H1 (cell line): ENCODE measurements around the gene ZNFX1. TPM values are rescaled to one million over a fixed set of nuclear protein-coding genes. Genes with fewer than 3 reads are reported as not detected.
A peak's percentile ranks its signal among the peaks of the same experiment; 100 is the strongest.
"Not testable (repeated sequence)": the region's sequence is repeated elsewhere in the genome, so short reads cannot be mapped to it uniquely, and the experiment has no call there.

Experiments used
- CTCF ChIA-PET: fragments of 300-600 bp; sonication (Branson Sonifier 250); formaldehyde crosslinking; loops from one replicate; lab custom pipeline; 2021; ENCODE audit not compliant: partially characterized antibody; lab: Charles Lee
- POLR2A ChIA-PET: fragments of 300-600 bp; sonication (Branson Sonifier 250); formaldehyde crosslinking; loops from one replicate; lab custom pipeline; 2021; ENCODE audit warnings: inconsistent platforms; ENCODE audit not compliant: partially characterized antibody; lab: Charles Lee
- DNase-seq, 2 experiments: peaks; one replicate each; pipeline versions ENCODE4 v3.0.0 to v3.0.0-alpha.2; 2010 to 2022; ENCODE audit warnings: low spot score in 2 of 2, low read depth in 1 of 2, mixed read lengths in 1 of 2
- FAIRE-seq: peaks from 2 replicates; lab custom pipeline; 2011; peaks lifted over from hg19 to GRCh38; lab: Jason Lieb, UNC
- H2AFZ ChIP-seq: 2 replicates; pipeline ENCODE4 v1.8.1; 2012; ENCODE audit warnings: low read length, inconsistent platforms
- H2AK5ac ChIP-seq: 2 replicates; pipeline ENCODE4 v1.6.1; 2013; ENCODE audit warnings: low read depth, low read length
- H2BK120ac ChIP-seq: replicated peaks from 2 replicates; pipeline ENCODE3; 2013; ENCODE audit warnings: low read depth, low read length, inconsistent platforms
- H2BK12ac ChIP-seq: 2 replicates; pipeline ENCODE4 v1.6.1; 2013; ENCODE audit warnings: low read depth, low read length
- H2BK15ac ChIP-seq: 2 replicates; pipeline ENCODE4 v1.6.1; 2013; ENCODE audit warnings: low read length
- H2BK20ac ChIP-seq: 2 replicates; pipeline ENCODE4 v1.6.1; 2013; ENCODE audit warnings: low read length
- H2BK5ac ChIP-seq: 2 replicates; pipeline ENCODE4 v1.6.1; 2013; ENCODE audit warnings: low read depth, low read length
- H3K14ac ChIP-seq: 2 replicates; pipeline ENCODE4 v1.6.1; 2013; ENCODE audit warnings: inconsistent platforms; ENCODE audit not compliant: insufficient read length
- H3K18ac ChIP-seq: 2 replicates; pipeline ENCODE4 v1.6.1; 2013; ENCODE audit warnings: low read length; ENCODE audit errors: extremely low read depth
- H3K23ac ChIP-seq: 2 replicates; pipeline ENCODE4 v1.6.1; 2013; ENCODE audit warnings: inconsistent platforms; ENCODE audit not compliant: insufficient read length
- H3K23me2 ChIP-seq: 2 replicates; pipeline ENCODE4 v1.6.1; 2013; ENCODE audit warnings: low read depth, low read length
- H3K27ac ChIP-seq: 2 replicates; pipeline ENCODE4 v1.6.1; 2011; ENCODE audit warnings: low read depth, low read length, inconsistent platforms
- H3K27me3 ChIP-seq, 4 experiments: replicated peaks in 1 of 4; 1 replicate in 1 of 4; 2 replicates in 3 of 4; pipeline versions ENCODE4 v1.6.1 to v1.8.1; 2011 to 2013; ENCODE audit warnings: low read length in 3 of 4, mild to moderate bottlenecking in 3 of 4, inconsistent platforms in 2 of 4, mixed read lengths in 2 of 4, moderate library complexity in 1 of 4; ENCODE audit not compliant: control insufficient read depth in 3 of 4, insufficient read depth in 3 of 4; ENCODE audit errors: extremely low read depth in 1 of 4
- H3K36me3 ChIP-seq, 4 experiments: 2 replicates each; pipeline versions ENCODE4 v1.6.1 to v1.8.1; 2011 to 2013; ENCODE audit warnings: mild to moderate bottlenecking in 4 of 4, low read length in 3 of 4, moderate library complexity in 2 of 4, control low read depth in 1 of 4, inconsistent platforms in 1 of 4; ENCODE audit not compliant: insufficient read depth in 4 of 4, control insufficient read depth in 2 of 4
- H3K4ac ChIP-seq: replicated peaks from 2 replicates; pipeline ENCODE3; 2013; ENCODE audit warnings: low read length, low read depth, mixed read lengths, inconsistent platforms; ENCODE audit not compliant: insufficient read length
- H3K4me1 ChIP-seq, 4 experiments: replicated peaks in 1 of 4; 1 replicate in 1 of 4; 2 replicates in 3 of 4; pipeline versions ENCODE4 v1.6.1 to v1.8.1; 2011 to 2013; ENCODE audit warnings: low read length in 3 of 4, inconsistent platforms in 2 of 4, mixed read lengths in 1 of 4; ENCODE audit not compliant: insufficient read depth in 4 of 4, control insufficient read depth in 3 of 4
- H3K4me2 ChIP-seq, 2 experiments: 2 replicates each; pipeline versions ENCODE4 v1.6.1 to v1.8.1; 2011 to 2013; ENCODE audit warnings: low read depth in 2 of 2, low read length in 2 of 2, control low read depth in 1 of 2, inconsistent platforms in 1 of 2, mild to moderate bottlenecking in 1 of 2; ENCODE audit not compliant: insufficient read depth in 1 of 2
- H3K4me3 ChIP-seq, 4 experiments: fragments of 200-600, 300-600 bp in 1 of 4; sonication (generic), shearing (Covaris generic), sonication (Bioruptor Twin) in 1 of 4; 2 replicates each; pipeline versions ENCODE4 v1.5.1 to v1.8.1; 2011 to 2016; ENCODE audit warnings: low read length in 4 of 4, low read depth in 3 of 4, control low read depth in 2 of 4, inconsistent platforms in 2 of 4, mild to moderate bottlenecking in 2 of 4, mixed read lengths in 1 of 4, moderate library complexity in 1 of 4; ENCODE audit not compliant: insufficient read depth in 2 of 4; ENCODE audit errors: extremely low read depth in 1 of 4
- H3K56ac ChIP-seq: replicated peaks from 2 replicates; pipeline ENCODE3; 2013; ENCODE audit warnings: low read depth, mild to moderate bottlenecking, mixed read lengths, low read length, inconsistent platforms; ENCODE audit not compliant: insufficient read length
- H3K79me1 ChIP-seq: 2 replicates; pipeline ENCODE4 v1.6.1; 2013; ENCODE audit warnings: low read depth, low read length, control low read depth
- H3K79me2 ChIP-seq, 2 experiments: 2 replicates each; pipeline versions ENCODE4 v1.6.1 to v1.8.1; 2012 to 2013; ENCODE audit warnings: low read length in 2 of 2, mild to moderate bottlenecking in 2 of 2, inconsistent platforms in 1 of 2; ENCODE audit not compliant: insufficient read depth in 2 of 2, control insufficient read depth in 1 of 2
- H3K9ac ChIP-seq, 4 experiments: replicated peaks in 1 of 4; 1 replicate in 1 of 4; 2 replicates in 3 of 4; pipeline versions ENCODE4 v1.6.1 to v1.8.1; 2011 to 2013; ENCODE audit warnings: low read depth in 3 of 4, low read length in 3 of 4, control low read depth in 2 of 4, mild to moderate bottlenecking in 2 of 4, moderate library complexity in 2 of 4, inconsistent platforms in 1 of 4; ENCODE audit errors: extremely low read depth in 1 of 4
- H3K9me3 ChIP-seq, 2 experiments: 2 replicates each; pipeline versions ENCODE4 v1.6.1 to v1.8.1; 2012 to 2013; ENCODE audit warnings: mild to moderate bottlenecking in 2 of 2, moderate library complexity in 2 of 2, control low read depth in 1 of 2, inconsistent platforms in 1 of 2, low read depth in 1 of 2, low read length in 1 of 2, mixed read lengths in 1 of 2; ENCODE audit not compliant: insufficient read depth in 2 of 2
- H4K20me1 ChIP-seq, 2 experiments: replicated peaks in 1 of 2; 2 replicates each; pipeline versions ENCODE3 to v1.8.1; 2011 to 2013; ENCODE audit warnings: inconsistent platforms in 2 of 2, low read length in 2 of 2, mild to moderate bottlenecking in 1 of 2; ENCODE audit not compliant: insufficient read depth in 2 of 2, control insufficient read depth in 1 of 2
- H4K5ac ChIP-seq: 2 replicates; pipeline ENCODE4 v1.6.1; 2013; ENCODE audit warnings: low read length, low read depth, mixed read lengths, inconsistent platforms; ENCODE audit not compliant: insufficient read length
- H4K8ac ChIP-seq: 2 replicates; pipeline ENCODE4 v1.8.0; 2013; ENCODE audit warnings: mild to moderate bottlenecking, moderate library complexity, low read length, inconsistent platforms; ENCODE audit not compliant: insufficient read depth; ENCODE audit errors: extremely low read depth
- H4K91ac ChIP-seq: replicated peaks from 2 replicates; pipeline ENCODE3; 2013; ENCODE audit warnings: low read length, mixed read lengths, inconsistent platforms; ENCODE audit not compliant: insufficient read length
- ASH2L ChIP-seq: fragments of 200-600, 300-600 bp; sonication (generic); IDR thresholded peaks from one replicate; pipeline ENCODE4 v1.7.1; 2017; ENCODE audit warnings: low read length
- BRCA1 ChIP-seq: IDR thresholded peaks from 2 replicates; pipeline ENCODE4 v1.6.1; 2012; ENCODE audit warnings: low read depth, low read length, improper control_type of control experiment
- CBX8 ChIP-seq: fragments of 300-800, 300-1000 bp; sonication (generic); IDR thresholded peaks from 2 replicates; pipeline ENCODE4 v1.7.1; 2016; ENCODE audit warnings: low read depth, low read length, borderline replicate concordance
- CHD1 ChIP-seq: IDR thresholded peaks from 2 replicates; pipeline ENCODE4 v1.6.1; 2012; ENCODE audit warnings: low read depth, low read length, improper control_type of control experiment
- HDAC6 ChIP-seq: IDR thresholded peaks from one replicate; pipeline ENCODE4 v1.7.1; 2012; ENCODE audit warnings: low read depth, mild to moderate bottlenecking, inconsistent platforms, low read length, moderate library complexity
- SP4 ChIP-seq: IDR thresholded peaks from 2 replicates; pipeline ENCODE4 v1.6.1; 2012; ENCODE audit warnings: low read length, inconsistent platforms
- SUZ12 ChIP-seq: fragments of 200-600 bp; sonication (generic); IDR thresholded peaks from 2 replicates; pipeline ENCODE4 v1.6.1; 2012; ENCODE audit warnings: mild to moderate bottlenecking, inconsistent platforms, low read length, moderate library complexity, mixed read lengths
- YY1 ChIP-seq: IDR thresholded peaks from 2 replicates; pipeline ENCODE4 v1.6.1; 2011; ENCODE audit warnings: low read depth, mild to moderate bottlenecking, low read length
- WGBS, 2 experiments: shearing (Covaris generic) in 1 of 2; methylation state at CpG; one replicate each; pipeline versions ENCODE4 v1.1.6 to v1.1.7; 2013 to 2015; ENCODE audit warnings: low lambda C conversion rate in 2 of 2, mixed read lengths in 2 of 2, inconsistent platforms in 1 of 2, low coverage in 1 of 2, missing lambda C conversion rate in 1 of 2; ENCODE audit not compliant: insufficient replicate concordance in 2 of 2, insufficient coverage in 1 of 2, insufficient read length in 1 of 2; ENCODE audit errors: extremely low coverage in 1 of 2, missing lambda C conversion rate in 1 of 2; 5-methylcytosine and 5-hydroxymethylcytosine counted together
- polyA plus RNA-seq, 7 experiments: library from polyadenylated mRNA; depleted of rRNA in 3 of 7; stranded (reverse) in 5 of 7; unstranded in 2 of 7; fragments of >200 nt in 5 of 7; fragments of 200-250 nt in 2 of 7; gene quantifications; 1 replicate in 5 of 7; 2 replicates in 1 of 7; 4 replicates in 1 of 7; pipeline versions ENCODE4 v1.2.1 to v1.2.3, GENCODE V29; 2011 to 2013; ENCODE audit warnings: missing spikeins in 2 of 7, mixed read lengths in 2 of 7
- total RNA-seq: library from RNA; stranded (reverse); fragmentation: NEBNext Ultra II Directional; extraction: Animal tissue kit (Norgen Biotek cat#: 25700); gene quantifications from 2 replicates; pipeline ENCODE4 v1.2.1, GENCODE V29; 2021
- TF ChIP-seq, protein P1 (sequence below): IDR thresholded peaks from 2 replicates; pipeline ENCODE4 v1.6.1; 2011; ENCODE audit warnings: low read length, improper control_type of control experiment

The ZNFX1 gene
- total and polyA plus RNA-seq, 2 of the 8 experiments (the other 6 are each of a cell fraction or from before 2014, with no cell fraction given) = 3.1 to 11.3 TPM

DNA sequence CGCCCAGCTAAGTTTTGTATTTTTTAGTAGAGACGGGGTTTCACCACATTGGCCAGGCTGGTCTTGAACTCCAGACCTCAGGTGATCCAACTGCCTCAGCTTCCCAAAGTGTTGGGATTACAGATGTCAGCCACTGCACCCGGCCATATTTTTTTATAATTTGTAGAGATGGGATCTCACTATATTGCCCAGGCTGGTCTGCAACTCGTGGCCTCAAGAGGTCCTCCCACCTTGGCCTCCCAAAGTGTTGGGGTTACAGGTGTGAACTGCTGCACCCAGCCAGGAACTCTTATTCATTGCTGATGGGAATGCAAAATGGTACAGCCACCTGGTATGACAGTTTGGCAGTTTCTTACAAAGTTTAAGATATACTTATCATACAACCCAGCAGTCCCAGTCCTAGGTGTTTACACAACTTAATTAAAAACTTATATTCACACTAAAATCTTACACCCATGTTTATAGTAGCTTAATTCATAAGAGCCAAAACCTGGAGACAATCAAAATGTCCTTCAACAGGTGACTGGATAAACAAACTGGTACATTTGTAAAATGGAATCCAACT is 78.0 kb downstream of the ZNFX1 start (continued):
- TF ChIP-seq SUZ12 = no peak
- no peak for TF ChIP-seq HDAC6
- no peak for TF ChIP-seq YY1
- TF ChIP-seq CHD1 = no peak
- TF ChIP-seq, protein P1, sequence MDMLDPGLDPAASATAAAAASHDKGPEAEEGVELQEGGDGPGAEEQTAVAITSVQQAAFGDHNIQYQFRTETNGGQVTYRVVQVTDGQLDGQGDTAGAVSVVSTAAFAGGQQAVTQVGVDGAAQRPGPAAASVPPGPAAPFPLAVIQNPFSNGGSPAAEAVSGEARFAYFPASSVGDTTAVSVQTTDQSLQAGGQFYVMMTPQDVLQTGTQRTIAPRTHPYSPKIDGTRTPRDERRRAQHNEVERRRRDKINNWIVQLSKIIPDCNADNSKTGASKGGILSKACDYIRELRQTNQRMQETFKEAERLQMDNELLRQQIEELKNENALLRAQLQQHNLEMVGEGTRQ = no peak
- no peak for TF ChIP-seq BRCA1
- no peak for TF ChIP-seq CBX8
- no peak for TF ChIP-seq ASH2L
- TF ChIP-seq SP4 = no peak
- TF ChIP-seq, all 59 proteins: peak for 0

DNA sequence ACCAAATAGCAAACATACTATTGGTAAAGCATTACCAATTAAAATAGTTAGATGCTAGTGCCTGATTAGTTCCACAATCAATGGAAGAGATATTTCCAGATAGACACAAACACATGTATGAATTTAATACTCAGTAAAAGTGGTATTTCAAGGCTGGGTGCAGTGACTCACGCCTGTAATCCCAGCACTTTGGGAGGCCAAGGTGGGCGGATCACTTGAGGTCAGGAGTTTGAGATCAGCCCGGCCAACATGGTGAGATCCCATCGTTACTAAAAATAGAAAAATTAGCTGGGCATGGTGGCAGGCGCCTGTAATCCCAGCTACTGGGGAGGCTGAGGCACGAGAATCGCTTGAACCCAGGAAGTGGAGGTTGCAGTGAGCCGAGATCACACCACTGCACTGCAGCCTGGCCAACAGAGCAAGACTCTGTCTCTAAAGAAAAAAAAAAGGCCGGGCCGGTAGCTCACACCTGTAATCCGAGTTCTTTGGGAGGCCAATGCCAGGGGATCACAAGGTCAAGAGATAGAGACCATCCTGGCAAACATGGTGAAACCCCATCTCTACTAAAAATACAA is 84.8 kb downstream of the ZNFX1 start:
- peak overlapping the region; percentile 27; the same call in 1 of the 2 replicates for H2BK12ac ChIP-seq
- H4K20me1 ChIP-seq, H2BK5ac ChIP-seq, FAIRE-seq, H2AK5ac ChIP-seq, H3K14ac ChIP-seq, H2BK20ac ChIP-seq, H2BK15ac ChIP-seq, H3K56ac ChIP-seq, H3K23ac ChIP-seq, H4K91ac ChIP-seq, H3K4me2 ChIP-seq, H3K79me2 ChIP-seq, H3K4me1 ChIP-seq, H3K27me3 ChIP-seq, H3K18ac ChIP-seq, DNase-seq, H3K27ac ChIP-seq, H3K9ac ChIP-seq, H2AFZ ChIP-seq, H4K5ac ChIP-seq, H3K4ac ChIP-seq, H3K23me2 ChIP-seq, H2BK120ac ChIP-seq, H3K79me1 ChIP-seq, H4K8ac ChIP-seq, H3K9me3 ChIP-seq, H3K4me3 ChIP-seq, H3K36me3 ChIP-seq: not testable (repeated sequence)
- ChIA-PET CTCF (interaction anchor here (1.3 kb wide), 1 partner anchor 60 kb away, joined by 8 read pairs; no protein-coding TSS in a partner anchor), POLR2A (interaction anchor here (0.6 to 1.1 kb wide), 5 partner anchors 12 to 85 kb away, joined by 3 read pairs; partner anchors contain the start of gene ZNFX1)
- WGBS, 2 experiments = 89% methylated on average over 11 of the region's 11 CpGs; no CpG with 5 or more reads in 1 of the 2 experiments
